ENCODE measurements around the gene PNPLA3.

Gene PNPLA3

DNA sequence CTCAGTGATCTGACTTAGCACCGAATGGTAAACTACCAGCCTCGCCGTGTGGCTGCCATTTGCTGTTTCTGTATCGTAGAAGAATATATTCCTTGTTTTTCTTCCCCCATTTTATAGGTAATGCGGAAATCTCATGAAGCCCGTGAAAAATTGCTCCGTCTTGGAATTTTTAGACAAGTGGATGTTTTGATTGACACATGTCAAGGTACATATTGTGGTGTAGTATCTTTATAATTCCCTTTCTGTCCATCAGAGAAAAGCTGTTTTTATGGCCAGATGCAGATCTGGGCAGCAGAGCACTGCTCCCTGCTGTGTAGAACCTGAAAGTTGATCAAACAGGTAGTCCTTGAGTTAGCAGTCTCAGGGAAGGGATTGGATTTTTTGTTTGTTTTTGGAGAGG is 45.0 kb downstream of the PNPLA3 start:
- FAIRE-seq, result no peak

DNA sequence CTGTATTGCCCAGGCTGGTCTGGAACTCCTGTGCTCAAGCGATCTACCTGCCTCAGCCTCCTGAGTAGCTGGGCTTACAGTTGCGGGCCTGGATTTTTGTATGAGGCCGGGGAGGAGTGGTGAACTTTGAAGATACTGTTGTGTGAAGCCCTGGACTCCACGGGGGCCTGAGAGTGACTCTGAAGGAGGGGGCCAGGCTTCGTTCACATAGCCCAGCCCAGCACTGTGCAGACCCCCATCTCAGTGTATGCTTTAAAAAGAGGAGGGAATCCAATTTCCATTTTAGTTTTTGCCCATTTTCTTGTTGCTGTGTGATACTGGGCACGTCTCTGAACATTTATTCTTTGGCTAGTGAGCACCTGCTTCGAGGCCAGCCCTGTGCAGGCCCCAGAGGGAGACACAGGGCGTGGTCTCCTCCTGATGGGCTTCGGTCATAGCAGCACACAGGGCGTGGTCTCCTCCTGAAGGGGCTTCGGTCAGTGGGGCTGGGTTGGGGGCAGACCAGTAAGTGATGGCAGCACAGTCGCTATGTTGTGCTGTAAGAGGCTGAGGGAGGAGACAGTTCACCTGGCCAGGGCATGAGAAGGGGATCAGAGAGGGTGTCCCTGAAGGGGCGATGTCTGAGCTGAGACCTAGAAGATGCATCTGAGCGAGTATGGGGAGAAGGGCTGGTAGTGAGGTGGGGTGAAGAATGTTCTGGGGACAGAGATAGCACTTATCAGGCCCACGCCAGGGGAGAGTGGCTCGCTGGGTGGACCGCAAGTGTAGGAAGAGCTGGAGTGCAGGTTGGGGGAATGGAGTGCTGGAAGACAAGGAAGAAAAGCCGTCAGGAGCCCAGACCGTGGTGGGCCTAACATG is 45.6 kb downstream of the PNPLA3 start:
- FAIRE-seq, result no peak

DNA sequence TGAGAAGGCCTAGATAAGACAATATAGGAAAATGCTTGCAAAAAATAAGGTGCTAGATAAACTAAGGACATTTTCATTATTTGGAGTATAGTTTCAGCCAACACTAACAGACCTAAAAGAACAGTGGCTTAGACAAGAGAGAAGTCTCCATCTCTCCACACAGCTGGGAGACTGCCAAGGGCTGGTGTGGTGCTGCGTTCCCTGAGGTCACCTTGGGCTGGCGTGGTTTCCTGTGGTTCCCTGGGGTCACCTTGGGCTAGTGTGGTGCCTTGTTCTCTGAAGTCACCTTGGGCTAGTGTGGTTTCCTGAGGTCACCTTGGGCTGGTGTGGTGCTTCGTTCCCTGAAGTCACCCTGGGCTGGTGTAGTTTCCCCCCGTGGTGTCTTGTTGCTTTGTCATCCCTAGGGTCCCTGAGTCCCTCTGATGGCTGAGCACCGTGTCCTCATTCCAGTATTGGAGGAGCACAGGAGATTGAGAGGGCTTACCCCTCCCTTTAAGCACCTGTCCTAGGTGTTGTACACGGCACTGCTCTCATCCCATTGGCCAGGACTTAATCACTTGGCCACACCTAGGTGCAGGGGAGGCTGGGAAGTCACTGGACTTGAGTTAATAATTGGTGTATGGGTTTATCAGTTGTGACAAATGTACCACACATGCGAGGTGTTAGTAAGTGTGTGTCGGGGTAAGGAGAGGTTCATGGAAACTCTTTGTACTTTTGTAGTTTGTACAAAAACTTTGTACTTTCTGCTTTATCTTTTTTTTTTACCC is 46.6 kb downstream of the PNPLA3 start:
- no peak for FAIRE-seq

DNA sequence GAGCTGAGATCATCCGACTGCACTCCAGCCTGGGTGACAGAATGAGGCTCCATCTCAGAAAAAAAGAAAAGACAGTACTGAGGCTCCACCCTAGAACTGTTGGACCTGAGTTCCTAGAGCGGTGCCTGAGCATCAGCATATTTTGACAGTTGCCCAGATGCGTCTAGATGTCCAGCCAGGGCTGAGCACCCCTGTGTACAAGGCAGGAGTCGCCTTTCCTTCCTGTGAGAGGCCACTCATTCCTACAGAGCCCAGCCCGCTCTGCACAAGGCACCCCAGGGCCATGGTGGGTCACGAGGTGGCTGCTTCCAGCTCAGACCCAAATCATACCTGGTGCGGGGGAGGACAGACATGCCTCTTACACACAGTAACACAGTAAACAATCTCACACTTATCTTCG is 47.5 kb downstream of the PNPLA3 start:
- no peak for FAIRE-seq

DNA sequence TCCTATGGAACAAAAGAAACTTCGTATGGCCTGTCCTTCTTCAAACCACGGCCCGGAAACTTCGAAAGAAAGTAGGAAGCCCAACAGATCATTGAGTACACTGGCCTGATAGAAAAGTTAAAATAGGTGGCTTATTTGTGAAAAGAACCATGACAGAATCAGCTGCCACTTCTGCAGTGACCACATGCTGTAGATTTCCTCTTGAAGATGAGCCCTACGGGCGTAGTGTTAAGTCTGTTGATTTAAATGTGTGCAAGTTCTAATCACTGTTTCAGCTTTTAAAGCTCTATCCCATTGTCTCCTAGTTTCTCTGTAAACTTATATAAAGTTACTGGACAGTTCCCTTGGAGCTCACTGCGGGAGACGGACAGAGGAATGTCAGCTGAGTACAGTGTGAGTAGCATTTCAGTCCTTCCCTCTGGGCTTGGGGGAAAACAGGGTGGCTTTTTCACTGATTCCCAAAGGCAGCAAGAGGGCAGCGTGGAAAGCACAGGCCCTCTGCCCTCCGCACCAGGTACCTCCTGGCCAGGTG is 49.4 kb downstream of the PNPLA3 start:
- no peak for FAIRE-seq

DNA sequence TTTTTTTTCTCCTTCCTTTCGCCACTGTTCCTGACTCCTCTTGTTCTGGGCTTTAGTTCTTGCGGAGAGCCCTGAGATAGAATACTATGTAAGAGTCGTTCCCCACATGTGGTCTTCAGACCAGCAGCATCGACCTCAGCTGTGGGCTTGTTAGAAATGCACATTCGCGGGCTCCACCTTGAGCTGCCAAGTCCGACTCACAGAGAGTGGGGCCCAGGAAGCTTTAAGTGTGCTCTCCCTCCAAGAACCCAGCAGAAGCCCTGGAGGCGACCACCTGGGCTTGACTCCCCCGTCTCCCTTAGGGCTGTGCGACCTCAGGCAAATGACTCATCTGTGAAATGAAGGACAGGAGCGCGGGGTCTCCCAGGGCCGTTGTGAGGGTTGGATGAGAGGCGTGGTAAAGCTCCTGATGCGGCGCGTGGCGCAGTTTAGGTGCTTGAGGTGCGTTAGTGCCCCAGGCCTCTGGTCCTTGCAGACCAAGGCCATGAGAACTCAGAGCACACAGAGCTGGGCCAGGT is 50.5 kb downstream of the PNPLA3 start:
- no peak for FAIRE-seq

DNA sequence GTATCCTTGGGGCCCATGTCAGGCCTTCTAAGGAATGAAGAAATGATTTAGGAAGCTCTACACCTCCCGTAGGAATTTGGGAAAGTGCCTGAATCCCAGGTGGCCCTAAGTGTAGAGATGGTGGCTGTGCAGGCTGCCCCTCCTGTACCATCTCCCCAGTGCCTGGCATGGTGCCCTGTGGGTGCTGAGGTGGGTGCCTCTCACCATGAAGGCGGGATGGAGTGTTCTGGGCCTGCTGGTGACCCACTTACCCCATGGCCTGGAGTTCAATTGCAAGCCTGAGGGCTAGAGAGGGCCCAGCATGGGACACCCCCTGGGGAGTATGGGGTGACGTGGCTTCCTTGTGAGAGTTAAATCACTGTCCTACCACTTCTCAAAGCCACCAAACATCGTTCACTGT is 51.4 kb downstream of the PNPLA3 start:
- no peak for FAIRE-seq

DNA sequence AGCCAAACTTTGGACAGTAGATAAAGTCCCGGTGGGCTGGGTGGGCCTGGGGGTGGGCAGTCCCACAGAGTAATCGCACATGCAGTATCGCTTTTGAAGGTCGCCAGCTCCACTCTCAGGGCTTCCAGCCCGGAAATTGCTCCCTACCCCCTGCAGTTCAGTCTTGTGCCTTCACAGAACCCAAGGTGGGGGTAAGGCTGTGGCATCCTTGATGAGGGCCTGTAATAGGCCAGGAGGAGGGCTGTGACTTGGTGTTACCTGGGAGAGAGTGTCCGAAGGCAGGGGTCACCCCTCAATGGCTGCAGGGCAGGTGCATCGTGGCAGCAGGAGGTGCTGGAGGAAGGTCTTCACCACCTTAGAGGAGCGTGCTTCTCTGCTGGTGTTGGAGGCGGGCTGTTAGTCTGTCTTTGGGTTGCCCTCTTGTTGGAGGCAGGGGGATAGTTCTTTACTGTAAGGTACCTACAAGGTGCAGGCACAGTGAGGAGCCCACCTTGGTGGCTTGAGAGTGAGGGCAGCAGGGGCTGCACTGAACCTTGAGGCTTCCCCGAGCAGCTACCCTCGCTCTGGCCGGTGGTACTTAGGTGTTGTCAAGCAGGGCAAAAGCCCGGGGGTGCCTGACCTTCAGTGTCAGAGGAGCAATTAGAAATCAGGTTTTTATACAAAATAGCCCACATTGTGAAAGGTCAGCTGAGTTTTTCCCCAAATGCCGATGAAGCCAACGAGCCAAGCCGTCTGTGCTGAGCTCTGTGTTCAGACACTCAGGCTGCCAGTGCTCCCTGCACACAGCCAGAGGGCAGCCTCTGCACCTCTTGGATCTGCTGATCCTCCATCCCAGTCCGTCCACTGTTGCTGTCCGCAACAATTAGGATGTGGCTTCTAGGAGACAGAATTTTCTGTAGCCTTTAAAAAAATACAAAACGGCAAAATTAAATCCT is 53.5 kb downstream of the PNPLA3 start:
- no peak for FAIRE-seq

DNA sequence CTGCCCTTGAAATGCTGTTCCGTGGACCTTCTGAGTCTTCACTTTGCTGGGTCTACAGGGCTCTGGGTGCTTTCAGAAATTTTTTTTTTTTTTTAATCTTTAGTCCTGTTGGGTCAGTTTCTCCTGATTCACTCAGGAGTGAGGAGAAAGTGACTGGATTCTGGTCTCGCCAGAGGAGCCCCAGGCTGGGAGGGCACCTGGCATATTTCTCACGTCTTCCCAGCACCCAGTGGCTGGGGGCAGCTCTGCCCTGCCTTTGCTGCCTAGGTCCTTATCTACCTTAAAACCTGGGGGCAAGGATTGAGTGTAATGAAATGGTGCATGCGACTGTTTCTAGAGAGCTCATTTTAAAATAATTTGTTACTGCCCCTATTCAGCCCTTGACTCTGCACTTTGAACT is 55.0 kb downstream of the PNPLA3 start:
- no peak for FAIRE-seq

DNA sequence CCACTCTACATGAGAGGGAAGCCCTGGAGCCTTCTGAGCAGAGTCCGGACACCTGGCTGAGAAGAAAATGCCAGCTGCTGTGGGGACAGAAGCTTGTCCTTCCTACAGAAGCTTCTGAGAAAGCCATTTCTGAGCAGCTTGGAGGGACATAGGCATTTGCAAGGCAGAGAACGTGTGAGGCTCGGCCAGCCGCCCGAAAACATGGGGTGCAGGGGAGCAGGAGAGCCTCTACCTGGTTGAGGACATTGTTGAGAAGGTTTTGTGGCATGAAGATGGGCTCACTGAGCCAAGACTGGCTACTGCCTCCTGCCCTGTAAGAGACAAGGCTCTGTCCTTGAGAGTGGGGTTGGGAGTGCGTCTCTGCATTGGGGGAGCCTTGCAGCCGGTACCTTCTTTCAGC is 57.0 kb downstream of the PNPLA3 start:
- FAIRE-seq, result no peak

DNA sequence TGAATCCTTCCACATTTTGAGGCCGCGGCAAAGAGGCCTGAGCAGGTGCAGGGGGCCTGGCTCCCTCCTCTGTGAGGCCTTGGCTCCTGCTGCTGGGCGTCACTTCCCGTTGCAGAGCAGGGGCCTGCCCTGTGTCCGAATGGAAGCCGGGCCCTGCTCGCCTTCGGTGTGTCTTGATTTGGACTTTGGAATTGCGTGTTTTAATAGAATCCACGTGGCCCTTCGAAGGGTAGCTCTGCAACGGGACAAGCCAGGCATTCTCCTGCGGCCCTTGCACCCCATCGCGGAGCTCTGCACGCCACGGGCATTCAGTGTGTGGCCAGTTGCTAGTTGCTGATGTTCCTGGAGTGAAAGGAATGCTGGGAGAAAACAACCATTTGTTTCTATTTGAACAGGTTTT is 57.4 kb downstream of the PNPLA3 start:
- no peak for FAIRE-seq

DNA sequence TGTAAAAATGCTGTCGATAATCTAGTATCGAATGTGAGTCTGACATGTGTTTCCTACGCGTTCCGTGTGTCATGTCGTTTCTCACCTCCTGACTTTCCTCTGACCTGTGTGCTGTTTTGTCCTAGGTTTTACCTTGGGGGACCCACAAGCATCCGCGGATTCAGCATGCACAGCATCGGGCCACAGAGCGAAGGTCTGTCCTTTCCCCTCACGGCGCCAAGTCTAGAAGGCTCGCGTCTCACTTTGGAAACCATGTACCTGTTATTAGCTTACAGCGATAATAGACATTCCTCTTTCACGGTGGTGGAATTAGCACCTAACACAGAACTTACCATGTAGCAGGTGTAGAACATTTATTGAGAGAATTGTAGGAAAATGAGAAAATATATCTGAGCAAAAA is 60.2 kb downstream of the PNPLA3 start:
- FAIRE-seq, result no peak

DNA sequence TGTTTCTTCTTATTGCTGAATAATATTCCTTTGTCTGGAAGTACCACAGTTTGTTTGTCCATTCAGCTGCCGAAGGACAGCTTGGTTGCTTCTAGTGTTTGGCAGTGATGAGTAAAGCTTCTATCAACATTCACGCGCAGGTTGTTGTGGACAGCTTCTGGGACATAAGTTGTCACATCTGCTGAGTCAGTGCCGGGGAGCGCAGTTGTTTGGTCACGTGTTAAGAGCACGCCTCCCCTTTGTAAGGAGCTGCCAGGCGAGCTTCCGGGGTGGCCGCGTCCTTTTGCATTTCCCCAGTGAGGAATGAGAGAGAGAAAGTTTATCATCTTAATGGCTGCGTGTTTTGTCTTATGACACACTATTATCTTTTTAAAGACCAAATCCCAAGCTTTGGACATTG is 61.9 kb downstream of the PNPLA3 start:
- no peak for FAIRE-seq

DNA sequence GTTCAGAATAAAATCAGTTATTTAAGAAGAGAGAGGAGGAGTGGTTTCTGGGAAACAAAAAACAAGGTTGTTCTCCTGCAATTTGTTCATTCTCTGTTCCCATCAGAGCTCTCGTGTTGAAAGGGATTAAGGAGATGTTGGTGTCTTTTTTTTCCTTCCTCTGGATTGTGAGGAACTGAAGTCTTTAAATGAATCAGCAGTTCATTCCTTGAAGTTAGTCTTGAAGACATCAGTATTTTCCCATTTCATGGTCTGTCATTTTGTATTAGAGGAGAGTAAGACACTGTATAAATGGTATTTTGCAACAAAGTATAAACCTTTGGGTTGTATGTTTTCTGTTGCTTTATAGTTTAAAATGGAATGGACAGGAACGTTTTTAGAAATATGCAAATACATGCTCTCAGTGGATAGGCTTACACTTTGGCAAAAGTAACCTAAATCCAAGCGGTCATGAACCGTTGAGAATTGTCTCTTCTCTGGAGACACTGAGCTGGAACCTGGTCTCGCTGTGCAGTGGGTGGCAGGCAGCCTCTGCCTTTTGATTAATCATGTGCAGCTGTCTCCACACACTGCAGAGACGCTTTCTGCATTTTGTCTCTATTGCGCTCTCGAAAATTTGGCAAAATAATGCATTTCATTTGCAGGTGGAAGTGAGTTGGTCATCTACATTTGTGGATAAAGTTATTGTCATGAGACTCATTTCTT is 64.7 kb downstream of the PNPLA3 start:
- no peak for FAIRE-seq

DNA sequence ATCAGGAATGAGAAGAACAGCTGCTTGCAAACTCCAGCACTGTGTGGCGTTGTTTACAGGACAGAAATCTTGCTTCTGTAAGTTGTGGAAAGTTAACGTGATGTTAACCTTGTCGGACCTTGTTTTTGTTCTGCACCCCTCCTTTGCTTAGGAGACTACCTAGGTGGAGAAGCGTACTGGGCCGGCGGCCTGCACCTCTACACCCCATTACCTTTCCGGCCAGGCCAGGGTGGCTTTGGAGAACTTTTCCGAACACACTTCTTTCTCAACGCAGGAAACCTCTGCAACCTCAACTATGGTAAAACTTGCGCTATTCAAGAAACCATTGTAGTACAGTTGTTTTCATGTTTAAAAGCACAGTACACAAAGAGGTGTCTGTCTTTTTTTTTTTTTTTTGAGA is 65.4 kb downstream of the PNPLA3 start:
- FAIRE-seq, result no peak

DNA sequence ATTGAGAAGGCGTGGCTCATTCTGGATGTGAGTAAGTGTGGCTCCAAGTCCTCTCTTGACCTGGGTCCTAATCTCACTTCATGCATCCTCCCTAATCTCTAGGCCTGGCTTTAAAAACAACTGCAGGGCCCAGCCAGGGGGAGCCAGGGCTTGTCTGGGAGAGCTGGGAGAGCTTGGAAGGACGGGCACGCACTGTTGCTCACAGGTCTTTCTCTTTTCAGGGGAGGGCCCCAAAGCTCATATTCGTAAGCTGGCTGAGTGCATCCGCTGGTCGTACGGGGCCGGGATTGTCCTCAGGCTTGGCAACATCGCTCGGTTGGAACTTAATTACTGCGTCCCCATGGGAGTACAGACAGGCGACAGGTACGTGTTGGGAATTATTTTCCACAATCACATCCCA is 66.4 kb downstream of the PNPLA3 start:
- FAIRE-seq, result no peak

DNA sequence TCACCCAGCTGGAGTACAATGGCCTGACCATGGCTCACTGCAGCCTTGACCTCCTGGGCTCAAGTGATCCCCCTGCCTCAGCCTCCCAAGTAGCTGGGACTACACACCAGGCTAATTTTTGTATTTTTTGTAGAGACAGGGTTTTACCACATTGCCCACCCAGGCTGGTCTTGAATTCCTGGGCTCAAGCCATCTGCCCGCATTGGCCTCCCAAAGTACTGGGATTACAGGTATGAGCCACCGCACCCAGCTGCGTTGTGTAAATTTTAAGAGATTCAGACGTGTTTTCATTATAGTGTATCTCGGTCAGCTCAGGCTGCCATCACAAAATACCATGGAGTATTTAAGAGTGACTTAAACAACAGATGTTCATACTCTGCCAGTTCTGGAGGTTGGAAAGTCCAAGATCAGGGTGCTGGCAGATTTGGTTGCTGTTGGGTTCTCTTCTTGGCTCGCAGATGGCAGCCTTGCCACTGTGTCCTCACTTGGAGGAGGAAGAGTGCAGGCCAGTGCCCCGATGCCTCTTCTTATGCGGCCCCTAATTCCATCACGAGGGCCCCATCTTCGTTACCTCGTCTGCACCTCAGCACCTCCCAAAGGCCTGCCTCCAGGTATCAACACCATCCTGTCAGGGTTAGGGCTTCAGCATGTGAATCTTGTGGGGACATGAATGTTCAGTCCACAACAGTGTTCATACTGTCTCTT is 67.9 kb downstream of the PNPLA3 start:
- FAIRE-seq, result no peak

DNA sequence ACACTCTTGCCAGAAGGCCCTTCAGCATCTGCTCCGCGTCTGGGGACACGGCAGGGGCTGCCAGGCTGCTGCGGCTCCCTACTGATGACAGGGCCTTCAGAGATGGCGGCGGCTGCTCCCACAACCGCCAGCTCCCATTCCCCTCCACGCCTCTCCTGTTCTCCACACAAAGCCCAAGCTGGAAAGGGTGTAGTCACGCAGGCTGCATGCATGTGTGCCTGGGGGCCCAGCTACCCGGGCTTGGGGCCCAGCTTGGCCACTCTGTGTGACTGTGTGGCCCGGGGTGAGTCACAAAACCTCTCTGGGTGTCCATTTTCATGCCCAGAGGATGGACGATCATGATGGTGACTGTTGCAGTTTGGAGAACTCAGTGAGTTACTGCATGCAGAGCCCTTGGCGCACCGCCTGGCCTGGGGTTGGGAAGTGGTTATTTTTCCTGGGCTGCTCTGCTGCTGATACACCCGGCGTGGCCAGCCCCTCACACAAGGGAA is 68.8 kb downstream of the PNPLA3 start:
- FAIRE-seq, result no peak

DNA sequence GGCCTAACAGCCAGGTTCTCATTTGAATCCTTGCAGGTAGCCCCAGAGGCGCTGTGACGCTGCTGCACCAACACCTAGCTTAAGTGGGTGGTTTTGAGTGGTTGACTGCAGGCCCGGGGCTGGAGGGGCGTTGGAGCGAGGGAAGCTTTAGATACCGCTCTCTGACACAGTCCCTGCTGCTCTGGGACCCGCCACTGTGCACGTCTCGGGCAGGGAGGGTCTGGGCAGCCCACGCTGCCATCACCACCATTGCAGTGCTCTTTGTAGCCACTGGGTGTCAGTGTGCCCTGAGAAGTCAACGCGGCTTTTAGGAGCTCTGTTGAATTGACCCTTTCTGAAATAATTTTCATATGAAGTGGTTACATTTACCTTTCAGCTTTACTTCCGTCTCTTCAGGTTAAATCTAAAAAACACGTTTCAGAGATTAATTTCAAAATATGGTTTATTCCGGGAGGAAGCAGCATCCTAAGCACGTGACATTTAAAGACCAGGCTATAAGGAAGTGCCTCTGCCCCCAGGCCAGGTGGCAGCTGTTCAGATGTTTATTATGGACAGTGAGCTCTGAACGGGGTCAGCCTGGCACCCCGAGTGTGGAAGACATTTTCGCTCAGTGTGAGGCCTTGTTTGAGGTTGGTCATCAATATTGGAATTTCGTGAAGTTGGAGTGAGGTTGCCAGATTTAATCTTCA is 69.6 kb downstream of the PNPLA3 start:
- no peak for FAIRE-seq

DNA sequence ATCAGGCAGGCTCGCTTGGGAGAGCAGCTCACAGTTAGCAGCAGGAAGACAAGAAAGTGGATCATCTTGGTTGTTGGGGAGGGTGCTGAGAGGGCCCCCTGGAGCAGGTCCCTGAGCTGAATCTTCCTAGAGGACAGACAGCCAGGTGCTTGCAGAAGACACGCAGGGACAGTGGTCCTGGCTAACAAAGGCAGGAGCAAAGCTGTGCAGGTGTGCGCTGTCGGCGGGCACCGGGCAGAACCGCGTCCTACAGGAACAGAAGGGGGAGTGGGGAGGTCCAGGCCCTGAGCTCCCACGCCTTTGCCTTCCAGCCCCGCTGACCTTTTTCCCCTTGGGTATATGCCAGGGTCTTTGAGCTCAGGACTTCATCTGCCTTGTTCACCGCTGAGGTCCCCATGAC is 70.4 kb downstream of the PNPLA3 start:
- no peak for FAIRE-seq

DNA sequence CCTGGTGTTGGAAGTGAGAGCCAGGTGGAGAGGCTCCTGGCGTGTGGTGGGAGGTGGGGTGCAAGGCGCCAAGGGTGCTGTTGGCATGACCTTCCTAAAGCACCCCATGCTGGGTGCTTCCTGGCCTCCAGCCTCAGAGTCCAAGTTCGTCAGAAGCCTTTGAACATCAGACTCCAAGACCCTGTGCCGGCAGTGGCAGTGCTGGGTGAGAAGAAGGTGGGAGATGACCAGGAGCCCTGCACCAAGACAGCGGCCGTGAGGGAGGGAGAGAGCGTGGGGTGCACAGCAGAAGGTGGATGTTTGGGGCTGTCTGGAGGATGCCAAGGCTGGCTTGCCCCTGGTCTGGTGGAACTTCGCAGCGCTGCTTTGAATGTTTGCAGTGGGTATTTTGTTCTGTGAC is 70.8 kb downstream of the PNPLA3 start:
- FAIRE-seq, result no peak

All from colon (tissue), 2 donors.